IPS-18a (cell line): ENCODE data around the gene STRBP.

Source experiments
- H3K27ac ChIP-seq: one replicate; pipeline ENCODE4 v1.5.1; 2013; ENCODE audit warnings: low read length
- H3K27me3 ChIP-seq: one replicate; pipeline ENCODE4 v1.6.1; 2013; ENCODE audit warnings: mild to moderate bottlenecking, low read length; ENCODE audit not compliant: control insufficient read depth, insufficient read depth
- H3K36me3 ChIP-seq: one replicate; pipeline ENCODE4 v1.6.1; 2013; ENCODE audit warnings: low read depth, low read length; ENCODE audit not compliant: control insufficient read depth
- H3K4me1 ChIP-seq: one replicate; pipeline ENCODE4 v1.6.1; 2013; ENCODE audit warnings: low read depth, low read length; ENCODE audit not compliant: control insufficient read depth
- H3K4me3 ChIP-seq: one replicate; pipeline ENCODE4 v1.5.1; 2013; ENCODE audit warnings: low read length
- H3K9ac ChIP-seq: one replicate; pipeline ENCODE4 v1.6.1; 2013; ENCODE audit warnings: mild to moderate bottlenecking, low read length, moderate library complexity
- H3K9me3 ChIP-seq: one replicate; pipeline ENCODE4 v1.6.1; 2013; ENCODE audit warnings: low read depth, low read length; ENCODE audit not compliant: control insufficient read depth

Gene STRBP

DNA sequence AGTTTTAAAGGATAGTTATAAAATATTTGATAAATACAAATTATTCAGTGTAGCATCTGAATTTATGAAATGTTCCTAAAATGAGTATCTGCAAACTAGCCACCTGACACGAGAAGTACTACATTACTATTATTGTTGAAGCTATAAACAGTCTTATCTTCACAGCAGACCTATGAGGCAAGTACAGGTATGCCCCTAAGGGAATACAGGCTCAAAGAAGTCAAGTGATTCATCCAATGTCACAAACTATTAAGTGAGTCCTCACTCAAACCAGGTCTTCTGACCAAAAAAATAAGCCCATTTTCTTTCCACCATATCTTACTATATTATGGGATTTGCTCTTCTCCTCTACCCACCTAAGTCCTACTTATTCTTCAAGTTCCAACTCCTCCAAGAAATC, 28.7 kb downstream of the STRBP start:
- Histone ChIP-seq H3K9me3 (no peaks in the 10 kb centered on the region), H3K4me1 (peaks cover 5% of the 10 kb centered on the region), H3K27ac (no peak overlapping the region), H3K4me3 (no peak overlapping the region), H3K36me3 (no peaks in the 10 kb centered on the region), H3K27me3 (no peaks in the 10 kb centered on the region), H3K9ac (no peak overlapping the region)

DNA sequence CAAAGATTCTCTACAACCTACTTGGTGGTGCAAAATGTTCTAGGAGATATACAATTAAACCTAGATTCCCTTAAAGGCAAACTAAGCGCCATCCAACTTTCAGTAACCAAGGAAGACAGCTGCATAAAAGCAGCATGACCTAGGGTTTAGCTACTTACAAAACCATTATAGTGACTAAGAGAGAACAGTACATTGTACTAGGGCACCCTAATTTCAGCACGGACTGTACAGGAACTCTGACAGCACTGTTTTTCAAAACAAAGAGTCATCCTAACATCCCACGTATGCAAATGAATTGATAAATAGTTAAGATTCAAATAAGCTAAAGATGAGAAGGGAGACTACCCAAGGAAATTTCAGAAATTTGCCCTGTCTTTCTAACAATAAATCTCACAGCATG, 30.0 kb downstream of the STRBP start:
- Histone ChIP-seq H3K27me3 (no peaks in the 10 kb centered on the region), H3K9ac (no peak overlapping the region), H3K27ac (no peak overlapping the region), H3K4me3 (no peak overlapping the region), H3K9me3 (no peaks in the 10 kb centered on the region), H3K36me3 (no peaks in the 10 kb centered on the region), H3K4me1 (peaks cover 5% of the 10 kb centered on the region)

GRCh38 chr9:123237220-123237619, 31.2 kb downstream of the STRBP start:
- Histone ChIP-seq H3K9me3 (no peaks in the 10 kb centered on the region), H3K4me1 (peaks cover 5% of the 10 kb centered on the region), H3K9ac (no peak overlapping the region), H3K36me3 (no peaks in the 10 kb centered on the region), H3K27ac (no peak overlapping the region), H3K4me3 (no peak overlapping the region), H3K27me3 (no peaks in the 10 kb centered on the region)

DNA sequence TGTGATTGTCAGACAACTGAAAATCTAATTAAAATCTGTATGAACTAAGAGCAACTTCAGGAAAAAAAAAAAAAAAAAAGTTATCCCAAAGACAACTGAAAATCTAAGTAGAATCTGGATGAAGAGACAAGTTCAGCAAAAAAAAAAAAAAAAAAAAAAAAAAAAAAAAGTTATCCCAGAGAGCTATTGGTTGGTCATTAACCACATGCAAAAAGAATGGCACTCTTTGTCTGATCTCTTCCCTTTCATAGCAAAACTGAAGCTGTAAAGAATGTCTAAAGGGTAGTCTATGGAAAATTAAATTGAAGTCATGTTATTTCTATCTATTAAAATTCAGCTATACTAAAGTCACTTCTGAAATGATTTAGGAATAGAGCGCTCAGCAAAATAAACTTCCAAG, 32.9 kb downstream of the STRBP start:
- H3K4me3 ChIP-seq, result no peak overlapping the region
- no peaks in the 10 kb centered on the region for H3K9me3 ChIP-seq
- no peak overlapping the region for H3K9ac ChIP-seq
- no peaks in the 10 kb centered on the region for H3K27me3 ChIP-seq
- H3K36me3 ChIP-seq, result no peaks in the 10 kb centered on the region
- peaks cover 5% of the 10 kb centered on the region for H3K4me1 ChIP-seq
- H3K27ac ChIP-seq, result no peak overlapping the region

DNA sequence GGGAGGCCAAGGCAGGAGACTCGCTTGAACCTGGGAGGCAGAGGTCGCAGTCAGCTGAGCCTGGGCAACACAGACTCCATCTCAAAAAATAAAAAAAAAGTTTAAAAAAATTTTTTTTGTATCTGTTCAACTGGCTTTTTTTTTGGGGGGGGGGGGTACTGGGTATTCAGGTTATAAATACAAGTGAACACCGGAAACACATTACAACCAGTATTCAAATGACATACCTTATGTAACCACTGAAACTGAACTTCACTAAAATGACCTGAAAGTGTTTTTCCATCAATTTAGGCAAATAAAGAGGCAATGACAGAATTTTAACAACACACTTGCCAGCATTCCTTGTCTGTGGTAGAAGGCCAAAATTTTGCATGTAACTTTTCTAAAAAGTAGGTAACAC, 33.5 kb downstream of the STRBP start:
- peaks cover 5% of the 10 kb centered on the region for H3K4me1 ChIP-seq
- H3K27me3 ChIP-seq, result no peaks in the 10 kb centered on the region
- no peak overlapping the region for H3K4me3 ChIP-seq
- H3K36me3 ChIP-seq, result no peaks in the 10 kb centered on the region
- no peaks in the 10 kb centered on the region for H3K9me3 ChIP-seq
- H3K27ac ChIP-seq, result no peak overlapping the region
- no peak overlapping the region for H3K9ac ChIP-seq

DNA sequence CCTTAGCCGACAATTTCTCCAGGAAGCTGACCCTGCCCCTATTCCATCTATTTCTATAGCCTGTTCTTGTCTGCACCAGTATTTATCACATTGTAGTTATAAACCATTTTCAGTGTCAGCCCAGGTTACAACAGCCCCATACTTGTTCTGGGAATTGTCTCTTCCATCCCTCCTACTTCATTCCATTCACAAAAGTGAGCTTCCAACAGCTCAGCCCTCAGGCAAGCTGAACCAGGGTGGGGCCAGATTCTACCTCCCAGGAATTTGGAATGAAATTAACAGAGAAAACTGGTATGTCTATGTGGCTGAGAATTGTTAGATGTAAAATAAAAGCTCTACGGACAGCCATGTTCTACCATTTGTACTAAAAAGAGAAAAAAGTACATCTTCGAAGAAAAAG, 36.1 kb downstream of the STRBP start:
- Histone ChIP-seq H3K4me3 (no peak overlapping the region), H3K27me3 (no peaks in the 10 kb centered on the region), H3K36me3 (no peaks in the 10 kb centered on the region), H3K9me3 (no peaks in the 10 kb centered on the region), H3K9ac (no peak overlapping the region), H3K27ac (no peak overlapping the region), H3K4me1 (no peaks in the 10 kb centered on the region)

DNA sequence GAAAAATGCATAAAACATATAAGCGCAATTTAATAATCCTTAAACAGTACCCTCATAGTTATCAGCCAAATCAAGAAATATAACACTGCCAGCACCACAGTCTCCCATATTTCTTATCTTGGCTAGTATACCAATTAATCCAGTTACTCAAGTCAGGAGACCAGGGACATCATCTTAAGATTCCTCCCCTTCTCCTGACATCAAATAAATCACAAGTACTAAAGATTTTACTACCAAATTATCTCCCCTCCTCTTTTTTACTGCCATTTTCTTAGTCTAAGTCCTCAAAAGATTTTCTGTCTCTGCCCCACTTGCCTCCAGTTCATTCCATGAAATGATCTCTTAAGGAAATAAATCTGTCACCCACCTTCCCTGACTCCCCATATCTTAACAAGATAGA, 37.0 kb downstream of the STRBP start:
- no peaks in the 10 kb centered on the region for H3K27me3 ChIP-seq

DNA sequence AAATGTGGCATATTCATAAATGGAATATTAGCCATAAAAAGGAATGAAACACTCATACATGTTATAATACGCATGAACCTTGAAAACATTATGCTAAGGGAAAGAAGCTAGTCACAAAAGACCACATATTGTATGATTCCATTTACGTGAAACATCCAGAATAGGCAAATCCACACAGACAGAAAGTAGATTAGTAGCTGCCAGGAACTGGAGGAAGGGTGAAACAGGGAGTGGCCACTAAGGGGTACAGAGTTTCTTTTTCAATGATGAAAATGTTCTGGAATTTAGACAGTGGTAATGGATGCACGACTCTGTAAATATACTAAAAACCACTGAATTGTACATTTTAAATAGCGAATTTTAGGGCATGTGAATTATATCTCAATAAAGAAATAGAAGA, 39.4 kb downstream of the STRBP start:
- peaks cover 23% of the 10 kb centered on the region for H3K4me1 ChIP-seq
- H3K27ac ChIP-seq, result no peak overlapping the region
- H3K9me3 ChIP-seq, result no peaks in the 10 kb centered on the region
- no peaks in the 10 kb centered on the region for H3K27me3 ChIP-seq
- H3K4me3 ChIP-seq, result no peak overlapping the region
- no peak overlapping the region for H3K9ac ChIP-seq
- no peaks in the 10 kb centered on the region for H3K36me3 ChIP-seq

More for the DNA sequence above, 37.0 kb downstream of the STRBP start:
- H3K4me1 ChIP-seq, result no peaks in the 10 kb centered on the region
- H3K4me3 ChIP-seq, result no peak overlapping the region
- no peak overlapping the region for H3K27ac ChIP-seq
- no peaks in the 10 kb centered on the region for H3K9me3 ChIP-seq
- H3K36me3 ChIP-seq, result no peaks in the 10 kb centered on the region
- H3K9ac ChIP-seq, result no peak overlapping the region

GRCh38 chr9:123225995-123226394, 42.4 kb downstream of the STRBP start:
- H3K4me1 ChIP-seq, result peaks cover 23% of the 10 kb centered on the region
- H3K4me3 ChIP-seq, result no peak overlapping the region
- H3K27ac ChIP-seq, result no peak overlapping the region
- H3K9me3 ChIP-seq, result no peaks in the 10 kb centered on the region
- no peaks in the 10 kb centered on the region for H3K36me3 ChIP-seq
- no peaks in the 10 kb centered on the region for H3K27me3 ChIP-seq
- no peak overlapping the region for H3K9ac ChIP-seq

- no peaks in the 10 kb centered on the region for H3K9me3 ChIP-seq
- H3K36me3 ChIP-seq, result no peaks in the 10 kb centered on the region
- H3K9ac ChIP-seq, result peak overlapping the region; percentile 14
- peaks cover 23% of the 10 kb centered on the region for H3K4me1 ChIP-seq
- H3K27me3 ChIP-seq, result no peaks in the 10 kb centered on the region
- H3K27ac ChIP-seq, result no peak overlapping the region
- no peak overlapping the region for H3K4me3 ChIP-seq
These were observed 43.0 kb downstream of the STRBP start for GRCh38 chr9:123225374-123225813.

- no peaks in the 10 kb centered on the region for H3K9me3 ChIP-seq
- H3K4me3 ChIP-seq, result no peak overlapping the region
- H3K36me3 ChIP-seq, result no peaks in the 10 kb centered on the region
- peaks cover 20% of the 10 kb centered on the region for H3K4me1 ChIP-seq
- H3K9ac ChIP-seq, result no peak overlapping the region
- no peaks in the 10 kb centered on the region for H3K27me3 ChIP-seq
- no peak overlapping the region for H3K27ac ChIP-seq
These were observed 48.3 kb downstream of the STRBP start for GRCh38 chr9:123220127-123220526.

- Histone ChIP-seq H3K27me3 (no peaks in the 10 kb centered on the region), H3K9ac (no peak overlapping the region), H3K36me3 (no peaks in the 10 kb centered on the region), H3K27ac (no peak overlapping the region), H3K4me1 (peaks cover 7% of the 10 kb centered on the region), H3K4me3 (no peak overlapping the region), H3K9me3 (no peaks in the 10 kb centered on the region)
These were observed 49.6 kb downstream of the STRBP start for GRCh38 chr9:123218831-123219230.
